H1 (cell line): ENCODE measurements around the gene SEC23IP. TPM values are rescaled to one million over a fixed set of nuclear protein-coding genes. Genes with fewer than 3 reads are reported as not detected.
"Not testable (repeated sequence)": the region's sequence is repeated elsewhere in the genome, so short reads cannot be mapped to it uniquely, and the experiment has no call there.

ENCODE experiments used
- CTCF ChIA-PET: fragments of 300-600 bp; sonication (Branson Sonifier 250); formaldehyde crosslinking; loops from one replicate; lab custom pipeline; 2021; ENCODE audit not compliant: partially characterized antibody; lab: Charles Lee
- POLR2A ChIA-PET: fragments of 300-600 bp; sonication (Branson Sonifier 250); formaldehyde crosslinking; loops from one replicate; lab custom pipeline; 2021; ENCODE audit warnings: inconsistent platforms; ENCODE audit not compliant: partially characterized antibody; lab: Charles Lee
- DNase-seq, 2 experiments: peaks; one replicate each; pipeline versions ENCODE4 v3.0.0 to v3.0.0-alpha.2; 2010 to 2022; ENCODE audit warnings: low spot score in 2 of 2, low read depth in 1 of 2, mixed read lengths in 1 of 2
- FAIRE-seq: peaks from 2 replicates; lab custom pipeline; 2011; peaks lifted over from hg19 to GRCh38; lab: Jason Lieb, UNC
- H2AFZ ChIP-seq: 2 replicates; pipeline ENCODE4 v1.8.1; 2012; ENCODE audit warnings: low read length, inconsistent platforms
- H2AK5ac ChIP-seq: 2 replicates; pipeline ENCODE4 v1.6.1; 2013; ENCODE audit warnings: low read depth, low read length
- H2BK120ac ChIP-seq: replicated peaks from 2 replicates; pipeline ENCODE3; 2013; ENCODE audit warnings: low read depth, low read length, inconsistent platforms
- H2BK12ac ChIP-seq: 2 replicates; pipeline ENCODE4 v1.6.1; 2013; ENCODE audit warnings: low read depth, low read length
- H2BK15ac ChIP-seq: 2 replicates; pipeline ENCODE4 v1.6.1; 2013; ENCODE audit warnings: low read length
- H2BK20ac ChIP-seq: 2 replicates; pipeline ENCODE4 v1.6.1; 2013; ENCODE audit warnings: low read length
- H2BK5ac ChIP-seq: 2 replicates; pipeline ENCODE4 v1.6.1; 2013; ENCODE audit warnings: low read depth, low read length
- H3K14ac ChIP-seq: 2 replicates; pipeline ENCODE4 v1.6.1; 2013; ENCODE audit warnings: inconsistent platforms; ENCODE audit not compliant: insufficient read length
- H3K18ac ChIP-seq: 2 replicates; pipeline ENCODE4 v1.6.1; 2013; ENCODE audit warnings: low read length; ENCODE audit errors: extremely low read depth
- H3K23ac ChIP-seq: 2 replicates; pipeline ENCODE4 v1.6.1; 2013; ENCODE audit warnings: inconsistent platforms; ENCODE audit not compliant: insufficient read length
- H3K23me2 ChIP-seq: 2 replicates; pipeline ENCODE4 v1.6.1; 2013; ENCODE audit warnings: low read depth, low read length
- H3K27ac ChIP-seq: 2 replicates; pipeline ENCODE4 v1.6.1; 2011; ENCODE audit warnings: low read depth, low read length, inconsistent platforms
- H3K27me3 ChIP-seq, 4 experiments: replicated peaks in 1 of 4; 1 replicate in 1 of 4; 2 replicates in 3 of 4; pipeline versions ENCODE4 v1.6.1 to v1.8.1; 2011 to 2013; ENCODE audit warnings: low read length in 3 of 4, mild to moderate bottlenecking in 3 of 4, inconsistent platforms in 2 of 4, mixed read lengths in 2 of 4, moderate library complexity in 1 of 4; ENCODE audit not compliant: control insufficient read depth in 3 of 4, insufficient read depth in 3 of 4; ENCODE audit errors: extremely low read depth in 1 of 4
- H3K36me3 ChIP-seq, 4 experiments: 2 replicates each; pipeline versions ENCODE4 v1.6.1 to v1.8.1; 2011 to 2013; ENCODE audit warnings: mild to moderate bottlenecking in 4 of 4, low read length in 3 of 4, moderate library complexity in 2 of 4, control low read depth in 1 of 4, inconsistent platforms in 1 of 4; ENCODE audit not compliant: insufficient read depth in 4 of 4, control insufficient read depth in 2 of 4
- H3K4ac ChIP-seq: replicated peaks from 2 replicates; pipeline ENCODE3; 2013; ENCODE audit warnings: low read length, low read depth, mixed read lengths, inconsistent platforms; ENCODE audit not compliant: insufficient read length
- H3K4me1 ChIP-seq, 4 experiments: replicated peaks in 1 of 4; 1 replicate in 1 of 4; 2 replicates in 3 of 4; pipeline versions ENCODE4 v1.6.1 to v1.8.1; 2011 to 2013; ENCODE audit warnings: low read length in 3 of 4, inconsistent platforms in 2 of 4, mixed read lengths in 1 of 4; ENCODE audit not compliant: insufficient read depth in 4 of 4, control insufficient read depth in 3 of 4
- H3K4me2 ChIP-seq, 2 experiments: 2 replicates each; pipeline versions ENCODE4 v1.6.1 to v1.8.1; 2011 to 2013; ENCODE audit warnings: low read depth in 2 of 2, low read length in 2 of 2, control low read depth in 1 of 2, inconsistent platforms in 1 of 2, mild to moderate bottlenecking in 1 of 2; ENCODE audit not compliant: insufficient read depth in 1 of 2
- H3K4me3 ChIP-seq, 4 experiments: fragments of 200-600, 300-600 bp in 1 of 4; sonication (generic), shearing (Covaris generic), sonication (Bioruptor Twin) in 1 of 4; 2 replicates each; pipeline versions ENCODE4 v1.5.1 to v1.8.1; 2011 to 2016; ENCODE audit warnings: low read length in 4 of 4, low read depth in 3 of 4, control low read depth in 2 of 4, inconsistent platforms in 2 of 4, mild to moderate bottlenecking in 2 of 4, mixed read lengths in 1 of 4, moderate library complexity in 1 of 4; ENCODE audit not compliant: insufficient read depth in 2 of 4; ENCODE audit errors: extremely low read depth in 1 of 4
- H3K56ac ChIP-seq: replicated peaks from 2 replicates; pipeline ENCODE3; 2013; ENCODE audit warnings: low read depth, mild to moderate bottlenecking, mixed read lengths, low read length, inconsistent platforms; ENCODE audit not compliant: insufficient read length
- H3K79me1 ChIP-seq: 2 replicates; pipeline ENCODE4 v1.6.1; 2013; ENCODE audit warnings: low read depth, low read length, control low read depth
- H3K79me2 ChIP-seq, 2 experiments: 2 replicates each; pipeline versions ENCODE4 v1.6.1 to v1.8.1; 2012 to 2013; ENCODE audit warnings: low read length in 2 of 2, mild to moderate bottlenecking in 2 of 2, inconsistent platforms in 1 of 2; ENCODE audit not compliant: insufficient read depth in 2 of 2, control insufficient read depth in 1 of 2
- H3K9ac ChIP-seq, 4 experiments: replicated peaks in 1 of 4; 1 replicate in 1 of 4; 2 replicates in 3 of 4; pipeline versions ENCODE4 v1.6.1 to v1.8.1; 2011 to 2013; ENCODE audit warnings: low read depth in 3 of 4, low read length in 3 of 4, control low read depth in 2 of 4, mild to moderate bottlenecking in 2 of 4, moderate library complexity in 2 of 4, inconsistent platforms in 1 of 4; ENCODE audit errors: extremely low read depth in 1 of 4
- H3K9me3 ChIP-seq, 2 experiments: 2 replicates each; pipeline versions ENCODE4 v1.6.1 to v1.8.1; 2012 to 2013; ENCODE audit warnings: mild to moderate bottlenecking in 2 of 2, moderate library complexity in 2 of 2, control low read depth in 1 of 2, inconsistent platforms in 1 of 2, low read depth in 1 of 2, low read length in 1 of 2, mixed read lengths in 1 of 2; ENCODE audit not compliant: insufficient read depth in 2 of 2
- H4K20me1 ChIP-seq, 2 experiments: replicated peaks in 1 of 2; 2 replicates each; pipeline versions ENCODE3 to v1.8.1; 2011 to 2013; ENCODE audit warnings: inconsistent platforms in 2 of 2, low read length in 2 of 2, mild to moderate bottlenecking in 1 of 2; ENCODE audit not compliant: insufficient read depth in 2 of 2, control insufficient read depth in 1 of 2
- H4K5ac ChIP-seq: 2 replicates; pipeline ENCODE4 v1.6.1; 2013; ENCODE audit warnings: low read length, low read depth, mixed read lengths, inconsistent platforms; ENCODE audit not compliant: insufficient read length
- H4K8ac ChIP-seq: 2 replicates; pipeline ENCODE4 v1.8.0; 2013; ENCODE audit warnings: mild to moderate bottlenecking, moderate library complexity, low read length, inconsistent platforms; ENCODE audit not compliant: insufficient read depth; ENCODE audit errors: extremely low read depth
- H4K91ac ChIP-seq: replicated peaks from 2 replicates; pipeline ENCODE3; 2013; ENCODE audit warnings: low read length, mixed read lengths, inconsistent platforms; ENCODE audit not compliant: insufficient read length
- WGBS, 2 experiments: shearing (Covaris generic) in 1 of 2; methylation state at CpG; one replicate each; pipeline versions ENCODE4 v1.1.6 to v1.1.7; 2013 to 2015; ENCODE audit warnings: low lambda C conversion rate in 2 of 2, mixed read lengths in 2 of 2, inconsistent platforms in 1 of 2, low coverage in 1 of 2, missing lambda C conversion rate in 1 of 2; ENCODE audit not compliant: insufficient replicate concordance in 2 of 2, insufficient coverage in 1 of 2, insufficient read length in 1 of 2; ENCODE audit errors: extremely low coverage in 1 of 2, missing lambda C conversion rate in 1 of 2; 5-methylcytosine and 5-hydroxymethylcytosine counted together
- polyA plus RNA-seq, 7 experiments: library from polyadenylated mRNA; depleted of rRNA in 3 of 7; stranded (reverse) in 5 of 7; unstranded in 2 of 7; fragments of >200 nt in 5 of 7; fragments of 200-250 nt in 2 of 7; gene quantifications; 1 replicate in 5 of 7; 2 replicates in 1 of 7; 4 replicates in 1 of 7; pipeline versions ENCODE4 v1.2.1 to v1.2.3, GENCODE V29; 2011 to 2013; ENCODE audit warnings: missing spikeins in 2 of 7, mixed read lengths in 2 of 7
- total RNA-seq: library from RNA; stranded (reverse); fragmentation: NEBNext Ultra II Directional; extraction: Animal tissue kit (Norgen Biotek cat#: 25700); gene quantifications from 2 replicates; pipeline ENCODE4 v1.2.1, GENCODE V29; 2021

SEC23IP gene
- total and polyA plus RNA-seq, 2 of the 8 experiments (the other 6 are each of a cell fraction or from before 2014, with no cell fraction given) = 29.0 to 105 TPM

- CTCF ChIA-PET = interaction anchor here (1.5 to 1.6 kb wide), 2 partner anchors 10 to 242 kb away, joined by 4 read pairs; no protein-coding TSS in a partner anchor
- DNase-seq, H3K79me1 ChIP-seq, FAIRE-seq, H2BK20ac ChIP-seq, H2BK12ac ChIP-seq, H2BK15ac ChIP-seq, H2BK120ac ChIP-seq, H2BK5ac ChIP-seq, H4K20me1 ChIP-seq, H4K91ac ChIP-seq, H3K4me3 ChIP-seq, H3K27ac ChIP-seq, H3K14ac ChIP-seq, H3K36me3 ChIP-seq, H3K23me2 ChIP-seq, H3K9ac ChIP-seq, H3K56ac ChIP-seq, H3K4me1 ChIP-seq, H3K79me2 ChIP-seq, H4K5ac ChIP-seq, H3K27me3 ChIP-seq, H3K4ac ChIP-seq, H4K8ac ChIP-seq, H3K18ac ChIP-seq, H2AFZ ChIP-seq, H3K23ac ChIP-seq, H2AK5ac ChIP-seq, H3K9me3 ChIP-seq, POLR2A ChIA-PET, H3K4me2 ChIP-seq: not testable (repeated sequence)
- 86% methylated on average over 6 of the region's 6 CpGs; no CpG with 5 or more reads in 1 of the 2 experiments for WGBS, 2 experiments
Observed at GRCh38 chr10:119886070-119886469, 6.5 kb upstream of the SEC23IP start.

DNA sequence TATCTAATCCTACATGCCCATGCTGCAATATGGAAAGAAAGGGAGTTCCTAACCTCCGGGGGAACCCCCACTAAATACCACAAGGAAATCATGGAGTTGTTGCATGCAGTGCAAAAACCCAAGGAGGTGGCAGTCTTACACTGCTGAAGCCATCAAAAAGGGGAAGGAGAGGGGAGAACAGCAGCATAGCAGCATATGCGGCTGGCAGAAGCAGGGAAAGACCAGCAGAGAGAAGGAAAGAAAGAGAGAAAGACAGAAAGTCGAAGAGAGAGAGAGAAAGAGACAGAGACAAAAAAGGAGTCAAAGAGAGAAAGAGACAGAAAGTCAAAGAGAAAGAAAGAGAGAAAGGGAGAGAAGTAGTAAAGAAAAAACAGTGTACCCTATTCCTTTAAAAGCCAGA lies 3.8 kb upstream of the SEC23IP start:
- DNase-seq, H2BK120ac ChIP-seq, H3K4me2 ChIP-seq, FAIRE-seq, H2BK15ac ChIP-seq, H3K9me3 ChIP-seq, H3K4me3 ChIP-seq, H3K4me1 ChIP-seq, H4K5ac ChIP-seq, H3K27me3 ChIP-seq, H2BK5ac ChIP-seq, H2AK5ac ChIP-seq, H4K91ac ChIP-seq, H2BK12ac ChIP-seq, H4K20me1 ChIP-seq, H3K23me2 ChIP-seq, H4K8ac ChIP-seq, H3K79me1 ChIP-seq, H2BK20ac ChIP-seq, H2AFZ ChIP-seq, H3K27ac ChIP-seq, H3K4ac ChIP-seq, H3K18ac ChIP-seq, H3K56ac ChIP-seq, H3K9ac ChIP-seq, H3K36me3 ChIP-seq, H3K14ac ChIP-seq, CTCF ChIA-PET, H3K23ac ChIP-seq: not testable (repeated sequence)
- H3K79me2 ChIP-seq = peaks cover 8 to 11% of the 10 kb centered on the region in 2 experiments
- POLR2A ChIA-PET = interaction anchor here (1.1 kb wide), 1 partner anchor 15 kb away, joined by 3 read pairs; no protein-coding TSS in a partner anchor
- WGBS, 2 experiments = 92% methylated on average over 3 of the region's 3 CpGs; no CpG with 5 or more reads in 1 of the 2 experiments
